HG02759 (cell line): ENCODE data around the gene GPR157.
"Not testable (repeated sequence)": the region's sequence is repeated elsewhere in the genome, so short reads cannot be mapped to it uniquely, and the experiment has no call there.

Experiments
- ATAC-seq: cut with Tn5 transposase; IDR thresholded peaks from one replicate; pipeline ENCODE4 v1.9.1; 2021; ENCODE audit warnings: mild to moderate bottlenecking, moderate library complexity; ENCODE audit not compliant: unreplicated experiment

Gene GPR157

GRCh38 chr1:9119745-9120144 is 9.2 kb downstream of the GPR157 start:
- peak; percentile 50 for ATAC-seq

- no peak for ATAC-seq
Observed at GRCh38 chr1:9118186-9118585, 10.7 kb downstream of the GPR157 start.

- no peak for ATAC-seq
Observed at GRCh38 chr1:9115351-9116205, 13.3 kb downstream of the GPR157 start.

- ATAC-seq: no peak
Observed at GRCh38 chr1:9112961-9113880, 15.7 kb downstream of the GPR157 start.

GRCh38 chr1:9111957-9112356 is 16.9 kb downstream of the GPR157 start:
- ATAC-seq: no peak

GRCh38 chr1:9111357-9111691 is 17.6 kb downstream of the GPR157 start:
- ATAC-seq: no peak

GRCh38 chr1:9110669-9111356 is 18.1 kb downstream of the GPR157 start:
- no peak for ATAC-seq

GRCh38 chr1:9108056-9108665 is 20.7 kb downstream of the GPR157 start:
- ATAC-seq: no peak

- no peak for ATAC-seq
Observed at GRCh38 chr1:9107136-9107535, 21.8 kb downstream of the GPR157 start.

- ATAC-seq: no peak
Observed at GRCh38 chr1:9106286-9106685, 22.6 kb downstream of the GPR157 start.

GRCh38 chr1:9105336-9105867 is 23.5 kb downstream of the GPR157 start:
- ATAC-seq: no peak

GRCh38 chr1:9101510-9102146 is 27.3 kb downstream of the GPR157 start:
- no peak for ATAC-seq

GRCh38 chr1:9100471-9101043 is 28.3 kb downstream of the GPR157 start:
- ATAC-seq: no peak

- ATAC-seq: no peak
Observed at GRCh38 chr1:9099555-9099954, 29.3 kb downstream of the GPR157 start.

GRCh38 chr1:9097947-9098705 is 30.8 kb downstream of the GPR157 start:
- no peak for ATAC-seq

GRCh38 chr1:9095818-9096217 is 33.1 kb downstream of the GPR157 start:
- ATAC-seq: no peak

- not testable (repeated sequence) for ATAC-seq
Observed at GRCh38 chr1:9093996-9094595, 34.8 kb downstream of the GPR157 start.

GRCh38 chr1:9093581-9093980 is 35.3 kb downstream of the GPR157 start:
- no peak for ATAC-seq

- no peak for ATAC-seq
Observed at GRCh38 chr1:9093091-9093490, 35.8 kb downstream of the GPR157 start.
